ENCODE data around the gene KDM4B.

Gene KDM4B

GRCh38 chr19:5018224-5019015 lies 49.5 kb downstream of the KDM4B start:
- no peak overlapping the region for H3K4me3 ChIP-seq (replicated peaks in 1 of 2; ENCODE audit: low read depth in 2 of 2, low read length in 2 of 2)
- TF ChIP-seq CTCF (IDR thresholded peaks at IDR 0.05; ENCODE audit: low read depth, low read length) = no peak
- DNase-seq (ENCODE audit: low read depth in 2 of 2) = peak; percentile 39 to 67

DNA sequence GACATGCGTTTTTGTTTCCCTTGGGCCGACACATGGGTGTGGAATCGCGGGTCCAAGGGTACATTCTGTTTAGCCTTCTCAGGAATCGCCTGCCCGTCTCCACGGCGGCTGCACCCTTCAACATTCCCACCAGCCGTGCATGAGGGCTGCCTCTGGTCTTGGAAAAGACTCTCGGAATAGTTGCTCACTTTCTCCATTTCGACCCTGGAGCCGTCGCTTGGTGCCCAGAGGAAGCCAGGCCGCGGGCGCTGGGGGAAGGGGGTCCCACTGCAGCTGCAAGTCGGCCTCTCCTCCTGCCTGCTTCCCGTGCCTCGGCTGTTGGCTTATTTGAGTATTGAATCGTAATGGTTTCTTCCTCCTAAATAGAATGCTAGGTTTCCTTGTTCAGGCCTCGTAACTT lies 51.5 kb downstream of the KDM4B start:
- no peak for TF ChIP-seq CTCF (IDR thresholded peaks at IDR 0.05; ENCODE audit: low read depth, low read length)
- no peak overlapping the region for H3K4me3 ChIP-seq (replicated peaks in 1 of 2; ENCODE audit: low read depth in 2 of 2, low read length in 2 of 2)
- DNase-seq (ENCODE audit: low read depth in 2 of 2) = no peak

GRCh38 chr19:5021046-5021445 lies 52.1 kb downstream of the KDM4B start:
- no peak for TF ChIP-seq CTCF (IDR thresholded peaks at IDR 0.05; ENCODE audit: low read depth, low read length)
- no peak for DNase-seq (ENCODE audit: low read depth in 2 of 2)
- no peak overlapping the region for H3K4me3 ChIP-seq (replicated peaks in 1 of 2; ENCODE audit: low read depth in 2 of 2, low read length in 2 of 2)

DNA sequence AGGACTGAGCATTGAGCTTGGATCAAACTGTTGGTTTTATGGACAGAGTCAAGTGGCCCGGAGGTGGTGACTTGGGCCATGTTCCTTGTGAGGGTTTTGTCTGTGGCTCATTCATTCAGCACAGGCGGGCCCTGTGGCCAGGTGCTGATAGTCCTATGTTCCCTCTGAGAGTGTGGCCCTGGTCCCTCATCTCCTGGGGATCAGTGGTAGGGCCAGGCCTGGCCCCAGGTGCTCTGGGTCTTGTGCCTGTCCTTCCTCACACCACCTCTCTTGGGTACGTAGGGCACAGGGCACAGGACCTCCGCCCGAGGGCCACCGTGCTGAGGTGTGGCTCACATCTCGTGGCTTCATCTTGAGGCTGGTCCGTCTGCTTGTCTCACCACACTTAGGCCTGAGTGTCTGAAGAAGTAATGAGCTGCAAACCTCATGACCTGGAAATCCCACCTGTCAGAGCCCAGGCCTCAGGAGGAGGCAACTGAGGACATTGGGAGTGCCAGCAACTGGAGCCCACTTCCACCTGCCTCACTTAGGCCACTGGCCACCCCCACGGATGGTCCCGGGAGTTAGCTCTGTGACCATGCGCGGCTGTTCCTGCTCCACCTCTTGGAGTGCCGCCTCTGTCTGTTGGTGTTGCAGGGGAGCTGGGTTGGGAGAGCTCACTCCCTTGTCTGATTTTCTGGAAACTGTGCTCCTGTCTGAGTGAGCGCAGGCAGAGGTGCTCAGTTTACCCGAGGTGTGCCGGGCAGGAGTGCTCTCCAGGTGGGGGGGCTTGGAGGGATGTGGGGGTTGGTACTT lies 53.4 kb downstream of the KDM4B start:
- no peak for DNase-seq (ENCODE audit: low read depth in 2 of 2)
- TF ChIP-seq CTCF (IDR thresholded peaks at IDR 0.05; ENCODE audit: low read depth, low read length) = no peak
- H3K4me3 ChIP-seq (replicated peaks in 1 of 2; ENCODE audit: low read depth in 2 of 2, low read length in 2 of 2) = no peak overlapping the region

DNA sequence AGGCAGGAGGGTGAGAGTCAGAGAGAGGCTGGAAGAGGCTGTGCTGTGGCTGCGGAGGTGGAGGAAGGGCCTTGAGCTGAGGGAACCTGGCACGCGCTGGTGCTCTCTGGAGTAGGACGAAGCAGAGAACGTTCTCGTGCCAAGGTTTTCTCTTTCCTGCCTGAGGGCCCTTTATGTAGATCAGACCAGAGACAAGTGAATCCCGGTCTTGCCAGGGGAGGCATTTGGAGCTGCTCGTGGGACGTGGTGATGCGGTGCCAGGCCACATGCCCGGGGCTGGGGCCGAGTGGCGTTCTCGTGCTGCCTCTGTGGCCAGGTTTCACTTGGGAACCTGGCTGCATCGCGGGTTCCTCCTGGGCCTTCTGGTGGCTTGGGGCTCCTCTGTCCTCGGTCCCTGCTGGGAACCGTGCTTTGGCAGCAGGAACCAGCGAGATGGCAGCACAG lies 54.2 kb downstream of the KDM4B start:
- TF ChIP-seq CTCF (IDR thresholded peaks at IDR 0.05; ENCODE audit: low read depth, low read length) = no peak
- no peak for DNase-seq (ENCODE audit: low read depth in 2 of 2)
- no peak overlapping the region for H3K4me3 ChIP-seq (replicated peaks in 1 of 2; ENCODE audit: low read depth in 2 of 2, low read length in 2 of 2)

GRCh38 chr19:5024282-5024681 lies 55.4 kb downstream of the KDM4B start:
- H3K4me3 ChIP-seq (replicated peaks in 1 of 2; ENCODE audit: low read depth in 2 of 2, low read length in 2 of 2) = no peak overlapping the region
- no peak for DNase-seq (ENCODE audit: low read depth in 2 of 2)
- TF ChIP-seq CTCF (IDR thresholded peaks at IDR 0.05; ENCODE audit: low read depth, low read length) = no peak

All from cardiac fibroblast (primary cell).